ENCODE results near the gene MACC1. TPM values are rescaled to one million over a fixed set of nuclear protein-coding genes. Genes with fewer than 3 reads are reported as not detected.

MACC1 gene
- total RNA-seq, 2 experiments from 2014 or later = 0.34 to 0.44 TPM

DNA sequence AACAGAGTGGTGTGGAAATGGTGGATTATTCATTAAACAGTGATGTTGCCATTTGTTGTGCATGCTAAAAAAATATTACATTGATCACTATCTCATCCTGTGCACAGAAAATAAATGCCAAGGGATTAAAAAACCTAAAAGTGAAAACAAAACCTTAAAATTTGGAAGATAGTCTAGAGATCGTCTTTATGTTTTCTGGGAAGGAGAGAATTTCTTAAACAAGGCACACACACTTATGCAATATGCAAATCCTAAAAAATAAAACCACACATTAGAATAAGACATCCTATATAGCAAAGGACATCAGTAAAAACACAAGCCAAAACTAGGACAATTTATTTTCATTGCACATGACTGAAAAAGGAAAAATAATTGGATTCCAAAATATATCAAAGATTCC is 54.5 kb downstream of the MACC1 start:
- POLR2A ChIA-PET = no interaction called here
- Mint-ChIP-seq H3K9me3 (no peaks in the 10 kb centered on the region), H3K4me3 (no peak overlapping the region), H3K27ac (no peak overlapping the region), H3K4me1 (no peaks in the 10 kb centered on the region), H3K36me3 (no peaks in the 10 kb centered on the region), H3K27me3 (no peaks in the 10 kb centered on the region)
- ATAC-seq (ENCODE audit: low read depth) = no peak
- DNase-seq = no peak

GRCh38 chr7:20159226-20159747 is 57.9 kb downstream of the MACC1 start:
- H3K9me3 Mint-ChIP-seq = no peaks in the 10 kb centered on the region
- H3K4me3 Mint-ChIP-seq = no peak overlapping the region
- no peaks in the 10 kb centered on the region for H3K4me1 Mint-ChIP-seq
- no peaks in the 10 kb centered on the region for H3K36me3 Mint-ChIP-seq
- H3K27me3 Mint-ChIP-seq = no peaks in the 10 kb centered on the region
- no peak for DNase-seq
- POLR2A ChIA-PET = no interaction called here
- H3K27ac Mint-ChIP-seq = no peak overlapping the region
- no peak for ATAC-seq (ENCODE audit: low read depth)

GRCh38 chr7:20158684-20159083 is 58.5 kb downstream of the MACC1 start:
- POLR2A ChIA-PET = no interaction called here
- H3K27me3 Mint-ChIP-seq = no peaks in the 10 kb centered on the region
- no peaks in the 10 kb centered on the region for H3K9me3 Mint-ChIP-seq
- H3K4me3 Mint-ChIP-seq = no peak overlapping the region
- no peaks in the 10 kb centered on the region for H3K4me1 Mint-ChIP-seq
- no peaks in the 10 kb centered on the region for H3K36me3 Mint-ChIP-seq
- no peak overlapping the region for H3K27ac Mint-ChIP-seq
- DNase-seq (no peak), ATAC-seq (ENCODE audit: low read depth) (no peak)

GRCh38 chr7:20157456-20157855 is 59.7 kb downstream of the MACC1 start:
- no peaks in the 10 kb centered on the region for H3K9me3 Mint-ChIP-seq
- H3K27ac Mint-ChIP-seq = no peak overlapping the region
- ATAC-seq (ENCODE audit: low read depth) (no peak), DNase-seq (no peak)
- H3K27me3 Mint-ChIP-seq = no peaks in the 10 kb centered on the region
- H3K4me1 Mint-ChIP-seq = no peaks in the 10 kb centered on the region
- POLR2A ChIA-PET = interaction anchor here (0.7 kb wide), 1 partner anchor 33 kb away, joined by 4 read pairs; no protein-coding TSS in a partner anchor
- H3K36me3 Mint-ChIP-seq = no peaks in the 10 kb centered on the region
- no peak overlapping the region for H3K4me3 Mint-ChIP-seq

DNA sequence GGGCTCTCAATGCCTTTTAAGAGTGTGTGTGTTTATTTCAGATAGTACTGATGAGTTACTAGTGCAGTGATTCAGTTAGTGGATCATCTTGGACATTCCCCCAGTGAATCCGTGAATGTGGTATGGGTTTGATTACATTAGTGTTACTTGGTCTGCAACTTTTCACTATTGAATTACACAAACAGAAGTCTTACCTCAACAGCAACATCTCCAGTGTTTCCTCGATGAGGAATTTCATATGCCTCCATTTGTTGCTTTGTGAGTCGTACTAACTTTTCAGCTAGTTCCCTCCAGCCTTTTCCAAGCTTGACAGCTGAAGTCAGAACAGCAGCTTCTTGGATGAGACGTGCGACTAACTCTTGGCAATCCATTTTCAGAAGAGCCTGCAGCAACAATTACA is 63.2 kb downstream of the MACC1 start:
- no peaks in the 10 kb centered on the region for H3K36me3 Mint-ChIP-seq
- no peaks in the 10 kb centered on the region for H3K27me3 Mint-ChIP-seq
- H3K4me3 Mint-ChIP-seq = no peak overlapping the region
- DNase-seq (no peak), ATAC-seq (ENCODE audit: low read depth) (no peak)
- H3K27ac Mint-ChIP-seq = no peak overlapping the region
- POLR2A ChIA-PET = no interaction called here
- no peaks in the 10 kb centered on the region for H3K4me1 Mint-ChIP-seq
- H3K9me3 Mint-ChIP-seq = no peaks in the 10 kb centered on the region

DNA sequence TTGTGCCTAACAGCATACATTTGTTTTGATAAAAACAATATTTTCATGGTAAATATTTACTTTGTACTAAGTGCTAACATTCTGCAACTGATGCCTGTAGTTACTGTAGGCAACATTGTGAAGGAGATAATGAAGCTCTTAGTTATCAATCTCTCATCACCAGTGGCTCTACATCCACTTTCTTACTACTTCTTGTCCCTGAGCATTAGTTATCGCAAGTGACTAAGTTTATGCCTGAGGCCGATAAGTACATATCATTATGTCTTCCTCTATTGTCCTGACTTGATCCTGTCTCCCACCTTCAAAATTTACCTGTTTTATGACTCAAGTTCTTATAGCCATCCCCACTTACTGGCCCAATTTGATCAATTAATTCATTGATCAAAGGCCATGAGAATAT is 63.6 kb downstream of the MACC1 start:
- no peak for DNase-seq
- no peak overlapping the region for H3K4me3 Mint-ChIP-seq
- ATAC-seq (ENCODE audit: low read depth) = no peak
- H3K36me3 Mint-ChIP-seq = no peaks in the 10 kb centered on the region
- no peaks in the 10 kb centered on the region for H3K9me3 Mint-ChIP-seq
- H3K27ac Mint-ChIP-seq = no peak overlapping the region
- POLR2A ChIA-PET = no interaction called here
- H3K27me3 Mint-ChIP-seq = no peaks in the 10 kb centered on the region
- H3K4me1 Mint-ChIP-seq = no peaks in the 10 kb centered on the region

GRCh38 chr7:20152511-20152910 is 64.7 kb downstream of the MACC1 start:
- no peak for ATAC-seq (ENCODE audit: low read depth)
- H3K27ac Mint-ChIP-seq = no peak overlapping the region
- H3K27me3 Mint-ChIP-seq = no peaks in the 10 kb centered on the region
- H3K36me3 Mint-ChIP-seq = no peaks in the 10 kb centered on the region
- no peaks in the 10 kb centered on the region for H3K9me3 Mint-ChIP-seq
- POLR2A ChIA-PET = no interaction called here
- DNase-seq = no peak
- H3K4me1 Mint-ChIP-seq = no peaks in the 10 kb centered on the region
- H3K4me3 Mint-ChIP-seq = no peak overlapping the region

DNA sequence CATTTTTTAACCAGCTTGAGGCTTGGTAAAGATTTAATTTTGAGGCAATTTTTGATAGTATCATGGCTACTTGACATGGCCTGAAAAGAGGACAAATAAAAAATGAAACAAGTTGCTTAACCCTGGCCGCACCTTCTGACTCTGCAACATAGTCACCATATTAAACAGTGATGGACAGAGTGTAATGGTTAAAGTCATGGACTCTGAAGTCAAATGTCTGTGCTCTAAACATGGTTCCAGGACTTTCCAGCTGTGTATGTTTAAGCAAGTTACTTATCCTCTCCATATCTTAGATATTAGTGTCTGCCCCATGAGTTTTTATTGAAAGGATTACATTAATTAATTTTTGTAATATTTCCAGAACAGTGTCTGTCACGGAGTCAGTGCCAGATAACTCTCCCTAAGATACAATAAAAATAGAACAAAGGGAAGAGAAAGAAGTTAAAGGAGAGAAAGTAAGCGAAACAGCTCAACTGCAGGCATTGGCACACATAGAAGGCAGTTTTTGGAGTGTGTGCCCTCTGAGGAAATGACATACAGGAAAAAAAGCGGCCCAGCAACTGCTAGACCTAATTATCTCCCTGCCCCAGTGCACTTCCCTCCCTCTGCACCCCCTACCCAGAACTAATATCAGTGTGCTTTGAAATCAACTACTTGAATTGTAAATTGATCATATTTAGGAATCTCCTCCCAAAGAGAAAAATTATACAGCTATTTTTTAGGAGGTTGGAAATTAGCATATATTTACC is 65.3 kb downstream of the MACC1 start:
- H3K36me3 Mint-ChIP-seq = no peaks in the 10 kb centered on the region
- no peak overlapping the region for H3K27ac Mint-ChIP-seq
- no peak overlapping the region for H3K4me3 Mint-ChIP-seq
- POLR2A ChIA-PET = no interaction called here
- H3K4me1 Mint-ChIP-seq = no peaks in the 10 kb centered on the region
- H3K27me3 Mint-ChIP-seq = no peaks in the 10 kb centered on the region
- ATAC-seq (ENCODE audit: low read depth) (no peak), DNase-seq (no peak)
- H3K9me3 Mint-ChIP-seq = no peaks in the 10 kb centered on the region

DNA sequence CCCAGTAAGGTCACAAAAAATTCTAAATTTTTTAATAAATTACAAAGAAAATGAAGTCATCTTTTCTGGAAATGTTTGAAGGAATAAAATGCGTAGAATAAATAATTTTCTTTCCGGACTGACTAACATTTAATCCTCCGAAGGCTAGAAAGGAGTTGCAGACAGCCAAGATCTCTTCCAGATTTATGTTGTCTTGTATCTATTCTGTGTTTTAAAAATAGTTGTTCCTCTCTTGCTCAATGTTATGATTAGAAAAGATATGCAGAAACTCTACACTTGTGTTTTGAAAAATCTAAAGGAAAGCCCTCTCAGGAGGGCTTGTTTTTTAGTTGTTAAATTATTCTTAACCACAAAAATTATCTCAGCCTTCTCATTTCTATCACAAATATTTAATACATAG is 70.7 kb downstream of the MACC1 start:
- no peaks in the 10 kb centered on the region for H3K4me1 Mint-ChIP-seq
- no peaks in the 10 kb centered on the region for H3K27me3 Mint-ChIP-seq
- H3K9me3 Mint-ChIP-seq = no peaks in the 10 kb centered on the region
- no peak overlapping the region for H3K4me3 Mint-ChIP-seq
- H3K27ac Mint-ChIP-seq = no peak overlapping the region
- POLR2A ChIA-PET = no interaction called here
- no peak for DNase-seq
- no peak for ATAC-seq (ENCODE audit: low read depth)
- no peaks in the 10 kb centered on the region for H3K36me3 Mint-ChIP-seq

DNA sequence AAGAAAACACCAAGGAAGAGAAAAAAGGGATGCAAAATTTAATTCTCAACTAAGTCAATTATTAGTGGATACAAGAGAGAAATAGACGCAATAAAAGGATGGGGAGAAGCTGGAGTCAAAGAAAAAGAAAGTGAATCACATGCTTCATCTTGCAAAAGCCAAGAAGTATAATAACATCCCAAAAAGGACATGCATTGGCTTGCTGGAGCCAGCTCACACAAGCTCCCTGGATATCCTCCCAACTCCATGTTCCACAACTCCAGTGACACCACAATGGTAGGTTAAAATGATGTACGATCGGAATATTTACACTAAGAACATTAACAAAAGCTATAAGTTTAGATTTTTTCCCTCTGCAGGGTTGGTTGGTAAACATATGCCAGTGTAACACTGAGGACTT is 72.4 kb downstream of the MACC1 start:
- no peak for DNase-seq
- no peak overlapping the region for H3K27ac Mint-ChIP-seq
- H3K4me3 Mint-ChIP-seq = no peak overlapping the region
- ATAC-seq (ENCODE audit: low read depth) = no peak
- H3K4me1 Mint-ChIP-seq = no peaks in the 10 kb centered on the region
- POLR2A ChIA-PET = no interaction called here
- H3K36me3 Mint-ChIP-seq = no peaks in the 10 kb centered on the region
- H3K9me3 Mint-ChIP-seq = no peaks in the 10 kb centered on the region
- H3K27me3 Mint-ChIP-seq = no peaks in the 10 kb centered on the region

- Mint-ChIP-seq H3K4me1 (no peaks in the 10 kb centered on the region), H3K4me3 (no peak overlapping the region), H3K27me3 (no peaks in the 10 kb centered on the region), H3K9me3 (no peaks in the 10 kb centered on the region), H3K27ac (no peak overlapping the region), H3K36me3 (no peaks in the 10 kb centered on the region)
- DNase-seq (no peak), ATAC-seq (ENCODE audit: low read depth) (no peak)
- POLR2A ChIA-PET = no interaction called here
Measured at GRCh38 chr7:20141666-20142065, 75.5 kb downstream of the MACC1 start.

DNA sequence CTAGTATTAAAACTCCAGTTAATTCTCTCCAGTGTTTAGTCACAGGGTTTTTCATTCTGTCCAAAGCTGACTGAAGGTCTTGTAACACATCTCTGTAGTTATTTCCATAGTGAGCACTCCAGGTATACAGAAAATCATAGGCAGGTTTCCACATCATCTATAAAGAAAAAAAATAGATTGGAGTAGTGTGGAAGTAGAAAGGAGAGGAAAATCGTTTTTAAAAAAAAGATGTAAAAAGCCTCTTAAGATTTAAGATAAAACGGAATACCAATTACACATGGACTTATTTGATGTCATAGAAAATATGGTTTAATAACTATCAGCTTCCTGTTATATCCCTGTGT is 76.2 kb downstream of the MACC1 start:
- Mint-ChIP-seq H3K4me3 (no peak overlapping the region), H3K27me3 (no peaks in the 10 kb centered on the region), H3K27ac (no peak overlapping the region), H3K4me1 (no peaks in the 10 kb centered on the region), H3K36me3 (no peaks in the 10 kb centered on the region), H3K9me3 (no peaks in the 10 kb centered on the region)
- POLR2A ChIA-PET = no interaction called here
- DNase-seq (no peak), ATAC-seq (ENCODE audit: low read depth) (no peak)

- POLR2A ChIA-PET = no interaction called here
- Mint-ChIP-seq H3K36me3 (no peaks in the 10 kb centered on the region), H3K4me3 (no peak overlapping the region)
Measured at GRCh38 chr7:20140291-20141001, 76.7 kb downstream of the MACC1 start.

GRCh38 chr7:20136647-20137046 is 80.5 kb downstream of the MACC1 start:
- no peaks in the 10 kb centered on the region for H3K36me3 Mint-ChIP-seq
- POLR2A ChIA-PET = no interaction called here
- H3K27ac Mint-ChIP-seq = no peak overlapping the region
- no peak overlapping the region for H3K4me3 Mint-ChIP-seq
- no peak for DNase-seq
- H3K4me1 Mint-ChIP-seq = peaks cover 2% of the 10 kb centered on the region
- no peak for ATAC-seq (ENCODE audit: low read depth)
- H3K9me3 Mint-ChIP-seq = no peaks in the 10 kb centered on the region
- no peaks in the 10 kb centered on the region for H3K27me3 Mint-ChIP-seq

More at GRCh38 chr7:20140291-20141001, 76.7 kb downstream of the MACC1 start:
- no peak for DNase-seq
- Mint-ChIP-seq H3K27ac (no peak overlapping the region), H3K9me3 (no peaks in the 10 kb centered on the region), H3K4me1 (no peaks in the 10 kb centered on the region), H3K27me3 (no peaks in the 10 kb centered on the region)
- ATAC-seq (ENCODE audit: low read depth) = no peak
